ENCODE measurements around the gene TNFRSF6B.
A peak's percentile ranks its signal among the peaks of the same experiment; 100 is the strongest.
"Not testable (repeated sequence)": the region's sequence is repeated elsewhere in the genome, so short reads cannot be mapped to it uniquely, and the experiment has no call there.

TNFRSF6B gene

GRCh38 chr20:63711085-63711645 lies 14.7 kb downstream of the TNFRSF6B start:
- no peak for DNase-seq

GRCh38 chr20:63712191-63712590 lies 15.7 kb downstream of the TNFRSF6B start:
- no peak for DNase-seq

- no peak for DNase-seq
Observed at GRCh38 chr20:63714858-63715257, 18.4 kb downstream of the TNFRSF6B start.

GRCh38 chr20:63718996-63719395 lies 22.5 kb downstream of the TNFRSF6B start:
- no peak for DNase-seq

GRCh38 chr20:63722967-63723622 lies 26.6 kb downstream of the TNFRSF6B start:
- DNase-seq = not testable (repeated sequence)

- not testable (repeated sequence) for DNase-seq
Observed at GRCh38 chr20:63730189-63730733, 33.8 kb downstream of the TNFRSF6B start.

GRCh38 chr20:63731410-63731809 lies 35.0 kb downstream of the TNFRSF6B start:
- DNase-seq = no peak

- no peak for DNase-seq
Observed at GRCh38 chr20:63732118-63733095, 36.0 kb downstream of the TNFRSF6B start.

- no peak for DNase-seq
Observed at GRCh38 chr20:63733117-63733516, 36.7 kb downstream of the TNFRSF6B start.

- DNase-seq = no peak
Observed at GRCh38 chr20:63733579-63734081, 37.2 kb downstream of the TNFRSF6B start.

GRCh38 chr20:63734111-63734945 lies 37.9 kb downstream of the TNFRSF6B start:
- DNase-seq = no peak

- DNase-seq = no peak
Observed at GRCh38 chr20:63734946-63735858, 38.8 kb downstream of the TNFRSF6B start.

GRCh38 chr20:63735859-63736718 lies 39.6 kb downstream of the TNFRSF6B start, which contains the start of gene LIME1:
Gene LIME1, plus strand, starts transcription at chr20:63736664. Its CDS starts 886 bp downstream, at chr20:63737550.
- peak; percentile 60 for DNase-seq

GRCh38 chr20:63736893-63737694 lies 40.6 kb downstream of the TNFRSF6B start:
- DNase-seq = peak; percentile 48

- no peak for DNase-seq
Observed at GRCh38 chr20:63737695-63737944, 41.2 kb downstream of the TNFRSF6B start.

GRCh38 chr20:63737945-63738686 lies 41.7 kb downstream of the TNFRSF6B start:
- DNase-seq = peak; percentile 18

- DNase-seq = peak; percentile 35
Observed at GRCh38 chr20:63738687-63739129, 42.3 kb downstream of the TNFRSF6B start.

Measured in effector CD8-positive, alpha-beta T cell (primary cell).